IMR-90 (cell line): ENCODE measurements around the gene LIN28A. TPM values are rescaled to one million over a fixed set of nuclear protein-coding genes. Genes with fewer than 3 reads are reported as not detected.

Experiments
- ATAC-seq: fragments of 200-7000 bp; cut with Tn5 transposase; 2 replicates; pipeline ENCODE4 v1.9.1; 2020; ENCODE audit warnings: low read depth, mild to moderate bottlenecking, moderate library complexity
- BruUV-seq: library from RNA; stranded (reverse); fragments of 400-500 nt; replicated peaks from 2 replicates; lab custom pipeline; 2021; lab: Mats Ljungman, UMichigan
- CTCF ChIA-PET: fragments of 300-600 bp; formaldehyde crosslinking; extraction: SDS; loops from one replicate; lab custom pipeline; 2021; ENCODE audit warnings: antibody characterized with exemption; lab: Yijun Ruan, JAX
- POLR2A ChIA-PET: fragments of 300-600 bp; sonication (Branson Sonifier 250); formaldehyde crosslinking; loops from one replicate; lab custom pipeline; 2022; ENCODE audit warnings: antibody characterized with exemption; ENCODE audit not compliant: unreplicated experiment; lab: Charles Lee
- DNase-seq: peaks from one replicate; pipeline ENCODE4 v3.0.0; 2013
- H2AFZ ChIP-seq: replicated peaks from 2 replicates; pipeline ENCODE3; 2013; ENCODE audit warnings: low read length, mild to moderate bottlenecking; ENCODE audit not compliant: poor library complexity
- H2AK5ac ChIP-seq: 2 replicates; pipeline ENCODE4 v1.6.1; 2013; ENCODE audit warnings: low read depth, low read length, inconsistent platforms
- H2AK9ac ChIP-seq: replicated peaks from 2 replicates; pipeline ENCODE3; 2013; ENCODE audit warnings: mild to moderate bottlenecking, low read depth, low read length, moderate library complexity; ENCODE audit not compliant: poor library complexity
- H2BK120ac ChIP-seq: 2 replicates; pipeline ENCODE4 v1.6.1; 2013; ENCODE audit warnings: low read depth, low read length, inconsistent platforms
- H2BK15ac ChIP-seq: 3 replicates; pipeline ENCODE4 v1.6.1; 2013; ENCODE audit warnings: low read depth, low read length, inconsistent platforms
- H2BK20ac ChIP-seq: 2 replicates; pipeline ENCODE4 v1.6.1; 2013; ENCODE audit warnings: low read depth, mild to moderate bottlenecking, inconsistent platforms, low read length, moderate library complexity
- H2BK5ac ChIP-seq: 2 replicates; pipeline ENCODE4 v1.6.1; 2013; ENCODE audit warnings: mild to moderate bottlenecking, low read depth, low read length, inconsistent platforms; ENCODE audit not compliant: poor library complexity, severe bottlenecking
- H3K14ac ChIP-seq: replicated peaks from 2 replicates; pipeline ENCODE4 v1.6.1; 2013; ENCODE audit warnings: low read depth, low read length, inconsistent platforms
- H3K18ac ChIP-seq: 2 replicates; pipeline ENCODE4 v1.6.1; 2013; ENCODE audit warnings: low read depth, low read length, control low read depth
- H3K23ac ChIP-seq: 2 replicates; pipeline ENCODE4 v1.6.1; 2013; ENCODE audit warnings: low read depth, low read length, inconsistent platforms
- H3K27ac ChIP-seq: 2 replicates; pipeline ENCODE4 v1.5.1; 2013; ENCODE audit warnings: mild to moderate bottlenecking, control low read depth, low read length; ENCODE audit not compliant: insufficient read depth
- H3K27me3 ChIP-seq: 2 replicates; pipeline ENCODE4 v1.6.1; 2013; ENCODE audit warnings: low read length; ENCODE audit not compliant: control insufficient read depth, insufficient read depth
- H3K36me3 ChIP-seq: 2 replicates; pipeline ENCODE4 v1.6.1; 2013; ENCODE audit warnings: low read length, mixed read lengths; ENCODE audit not compliant: control insufficient read depth, insufficient read depth
- H3K4ac ChIP-seq: 2 replicates; pipeline ENCODE4 v1.6.1; 2013; ENCODE audit warnings: low read depth, low read length, inconsistent platforms
- H3K4me1 ChIP-seq: 2 replicates; pipeline ENCODE4 v1.6.1; 2013; ENCODE audit warnings: low read length, mixed read lengths; ENCODE audit not compliant: control insufficient read depth, insufficient read depth
- H3K4me2 ChIP-seq: 2 replicates; pipeline ENCODE4 v1.6.1; 2013; ENCODE audit warnings: low read depth, mild to moderate bottlenecking, control low read depth, low read length, moderate library complexity
- H3K4me3 ChIP-seq: 2 replicates; pipeline ENCODE4 v1.5.1; 2013; ENCODE audit warnings: low read depth, mild to moderate bottlenecking, control low read depth, low read length, moderate library complexity; ENCODE audit not compliant: insufficient read depth
- H3K56ac ChIP-seq: 2 replicates; pipeline ENCODE4 v1.6.1; 2013; ENCODE audit warnings: low read length, inconsistent platforms; ENCODE audit not compliant: insufficient read depth; ENCODE audit errors: extremely low read depth
- H3K79me1 ChIP-seq, 2 experiments: 2 replicates each; pipeline ENCODE4 v1.6.1; 2013; ENCODE audit warnings: low read length in 2 of 2, inconsistent platforms in 1 of 2, low read depth in 1 of 2
- H3K9ac ChIP-seq: 2 replicates; pipeline ENCODE4 v1.6.1; 2013; ENCODE audit warnings: low read depth, low read length, control low read depth
- H3K9me1 ChIP-seq: 2 replicates; pipeline ENCODE4 v1.6.1; 2013; ENCODE audit warnings: low read length, inconsistent platforms; ENCODE audit not compliant: insufficient read depth
- H3K9me3 ChIP-seq: 2 replicates; pipeline ENCODE4 v1.6.1; 2013; ENCODE audit warnings: low read length; ENCODE audit not compliant: control insufficient read depth, insufficient read depth
- H4K20me1 ChIP-seq: 2 replicates; pipeline ENCODE4 v1.6.1; 2013; ENCODE audit warnings: low read length, inconsistent platforms; ENCODE audit not compliant: insufficient read depth
- H4K5ac ChIP-seq: 2 replicates; pipeline ENCODE4 v1.6.1; 2013; ENCODE audit warnings: mild to moderate bottlenecking, low read depth, low read length, control low read depth
- H4K8ac ChIP-seq, 2 experiments: 2 replicates each; pipeline ENCODE4 v1.6.1; 2013; ENCODE audit warnings: low read depth in 2 of 2, low read length in 2 of 2, control low read depth in 1 of 2, inconsistent platforms in 1 of 2
- H4K91ac ChIP-seq: 2 replicates; pipeline ENCODE4 v1.6.1; 2013; ENCODE audit warnings: low read depth, low read length, inconsistent platforms; ENCODE audit not compliant: insufficient read depth
- BHLHE40 ChIP-seq: fragments of 150-350 bp; IDR thresholded peaks from 2 replicates; pipeline ENCODE4 v1.6.1; 2016; ENCODE audit warnings: mild to moderate bottlenecking, low read depth, low read length
- CEBPB ChIP-seq: IDR thresholded peaks from 2 replicates; pipeline ENCODE4 v1.6.1; 2012; ENCODE audit warnings: low read depth, low read length, improper control_type of control experiment
- FOS ChIP-seq: fragments of 150-350 bp; IDR thresholded peaks from 2 replicates; pipeline ENCODE4 v1.6.1; 2016; ENCODE audit warnings: low read depth, low read length
- MAZ ChIP-seq: IDR thresholded peaks from 2 replicates; pipeline ENCODE4 v1.6.1; 2012; ENCODE audit warnings: low read depth, mild to moderate bottlenecking, low read length, improper control_type of control experiment, moderate library complexity, borderline replicate concordance
- MXI1 ChIP-seq: IDR thresholded peaks from 2 replicates; pipeline ENCODE4 v1.6.1; 2012; ENCODE audit warnings: low read depth, mild to moderate bottlenecking, low read length, moderate library complexity, borderline replicate concordance
- POLR2A ChIP-seq: IDR thresholded peaks from 2 replicates; pipeline ENCODE4 v1.6.1; 2012; ENCODE audit warnings: mild to moderate bottlenecking, low read depth, low read length
- RAD21 ChIP-seq: IDR thresholded peaks from 2 replicates; pipeline ENCODE4 v1.6.1; 2012; ENCODE audit warnings: low read length, improper control_type of control experiment
- RFX5 ChIP-seq: IDR thresholded peaks from 2 replicates; pipeline ENCODE4 v1.8.0; 2012; ENCODE audit warnings: low read depth, mild to moderate bottlenecking, low read length, moderate library complexity
- SMC3 ChIP-seq: fragments of 150-350 bp; IDR thresholded peaks from 2 replicates; pipeline ENCODE4 v1.6.1; 2016; ENCODE audit warnings: low read depth, mild to moderate bottlenecking, antibody characterized with exemption, low read length, moderate library complexity
- WGBS, 2 experiments: methylation state at CpG; one replicate each; pipeline versions ENCODE4 v1.1.5 to v1.1.7; 2013; ENCODE audit warnings: missing lambda C conversion rate in 2 of 2; ENCODE audit not compliant: insufficient read length in 1 of 2; ENCODE audit errors: extremely low coverage in 2 of 2; 5-methylcytosine and 5-hydroxymethylcytosine counted together
- dilution Hi-C: fragments of 300-500 bp; cut with HindIII; formaldehyde crosslinking; loops from one replicate; pipeline ENCODE4 v1.14.3; 2018; ENCODE audit warnings: low sequenced_read_pairs; ENCODE audit not compliant: unreplicated experiment
- in situ Hi-C: fragments of 300-500 bp; cut with MboI; formaldehyde crosslinking; loops from 3 replicates; pipeline ENCODE4 v1.14.3; 2019; ENCODE audit warnings: low sequenced_read_pairs, inconsistent platforms, mixed read lengths
- intact Hi-C: fragments of 100-400 bp; cut with micrococcal nuclease; formaldehyde crosslinking; loops from 2 replicates; pipeline ENCODE4 v1.10.0; 2022
- polyA plus RNA-seq, 3 experiments: library from polyadenylated mRNA; depleted of rRNA; stranded (reverse); fragments of >200 nt; gene quantifications; 2 replicates each; pipeline ENCODE4 v1.2.3, GENCODE V29; 2012; ENCODE audit warnings: low replicate concordance in 1 of 3
- total RNA-seq: library from RNA; depleted of rRNA; stranded (reverse); fragments of >200 nt; gene quantifications from 2 replicates; pipeline ENCODE4 v1.2.3, GENCODE V29; 2012
- TF ChIP-seq, protein P1 (sequence below): fragments of 150-350 bp; IDR thresholded peaks from 2 replicates; pipeline ENCODE4 v1.6.1; 2017; ENCODE audit warnings: mild to moderate bottlenecking, antibody characterized with exemption, low read length, low read depth
- TF ChIP-seq, protein P2 (sequence below): conservative IDR thresholded peaks from 2 replicates; pipeline ENCODE4 v1.5.1; 2012; ENCODE audit warnings: mild to moderate bottlenecking, low read depth, low read length, improper control_type of control experiment
- TF ChIP-seq, protein P3 (sequence below): fragments of 150-350 bp; IDR thresholded peaks from 2 replicates; pipeline ENCODE4 v1.6.1; 2016; ENCODE audit warnings: low read depth, mild to moderate bottlenecking, low read length, moderate library complexity, borderline replicate concordance

The LIN28A gene
- total and polyA plus RNA-seq, 2 of the 4 experiments (the other 2 are of a cell fraction) = not detected

DNA sequence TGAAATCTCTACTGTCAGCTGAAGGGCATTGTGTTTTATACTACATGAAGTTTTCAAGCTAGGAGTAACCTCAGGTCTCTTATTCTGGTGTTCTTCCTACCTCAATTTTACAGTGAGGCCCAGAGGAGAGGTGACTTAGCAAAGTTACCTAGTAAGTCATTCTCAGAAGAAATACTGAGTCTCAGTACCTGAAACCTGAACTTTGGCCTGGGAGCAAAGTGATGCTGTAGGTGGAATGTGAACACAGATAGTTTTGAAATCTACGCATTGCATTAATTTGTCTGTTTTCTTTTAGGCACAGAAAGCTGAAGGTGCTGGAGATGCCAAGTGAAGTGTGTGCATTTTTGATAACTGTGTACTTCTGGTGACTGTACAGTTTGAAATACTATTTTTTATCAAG, 64.2 kb downstream of the LIN28A start (continued):
- TF ChIP-seq, protein P1, sequence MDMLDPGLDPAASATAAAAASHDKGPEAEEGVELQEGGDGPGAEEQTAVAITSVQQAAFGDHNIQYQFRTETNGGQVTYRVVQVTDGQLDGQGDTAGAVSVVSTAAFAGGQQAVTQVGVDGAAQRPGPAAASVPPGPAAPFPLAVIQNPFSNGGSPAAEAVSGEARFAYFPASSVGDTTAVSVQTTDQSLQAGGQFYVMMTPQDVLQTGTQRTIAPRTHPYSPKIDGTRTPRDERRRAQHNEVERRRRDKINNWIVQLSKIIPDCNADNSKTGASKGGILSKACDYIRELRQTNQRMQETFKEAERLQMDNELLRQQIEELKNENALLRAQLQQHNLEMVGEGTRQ = no peak
- TF ChIP-seq CEBPB = no peak
- no peak for TF ChIP-seq BHLHE40
- no peak for TF ChIP-seq MXI1
- TF ChIP-seq MAZ = no peak
- no peak for TF ChIP-seq RAD21

DNA sequence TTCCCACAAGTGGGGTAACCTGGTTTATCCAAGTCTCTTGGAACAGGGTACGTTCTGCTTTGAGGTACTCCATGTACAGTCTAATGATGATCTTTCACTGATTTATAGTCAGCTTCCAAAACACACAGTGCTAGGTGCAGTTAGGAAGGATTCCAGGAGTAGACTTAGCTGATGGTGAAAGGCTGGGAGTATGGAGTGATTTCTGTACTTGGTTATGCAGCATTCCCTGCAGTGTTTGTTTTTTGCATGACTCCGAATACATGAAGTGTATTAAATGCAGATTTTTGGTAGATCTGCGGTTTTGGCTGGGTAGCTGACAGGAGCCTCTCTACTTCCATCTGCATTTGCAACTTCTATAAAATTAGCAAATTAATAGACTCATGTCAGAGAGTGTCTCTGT, 65.4 kb downstream of the LIN28A start:
- ChIA-PET POLR2A (no interaction called here), CTCF (no interaction called here)
- Histone ChIP-seq H2BK5ac (no peak overlapping the region), H2AK9ac (no peak overlapping the region), H2AFZ (no peak overlapping the region), H3K4me3 (no peak overlapping the region), H3K18ac (no peak overlapping the region), H3K27me3 (no peaks in the 10 kb centered on the region), H4K91ac (no peak overlapping the region), H2AK5ac (no peak overlapping the region; the same call in 1 of the 2 replicates), H3K9ac (no peak overlapping the region), H2BK15ac (no peak overlapping the region), H4K5ac (no peak overlapping the region), H4K20me1 (peaks cover 32% of the 10 kb centered on the region), H3K4me1 (peaks cover 7% of the 10 kb centered on the region), H2BK20ac (no peak overlapping the region), H2BK120ac (no peak overlapping the region), H3K79me1 (peaks cover 15 to 47% of the 10 kb centered on the region in 2 experiments), H3K9me3 (no peaks in the 10 kb centered on the region), H3K56ac (no peak overlapping the region), H3K14ac (no peak overlapping the region), H3K27ac (no peak overlapping the region), H3K23ac (no peak overlapping the region), H3K36me3 (peaks cover 20% of the 10 kb centered on the region), H3K9me1 (peaks cover 8% of the 10 kb centered on the region), H3K4me2 (no peak overlapping the region), H4K8ac (no peak overlapping the region), H3K4ac (no peak overlapping the region)
- WGBS, 2 experiments = no CpG with 5 or more reads among the region's 3 CpGs
- in situ Hi-C loops (no loop called here), dilution Hi-C loops (no loop called here), intact Hi-C loops (no loop called here)
- ATAC-seq (no peak), DNase-seq (no peak)
- BruUV-seq = no TSS peak
- TF ChIP-seq, protein P2, sequence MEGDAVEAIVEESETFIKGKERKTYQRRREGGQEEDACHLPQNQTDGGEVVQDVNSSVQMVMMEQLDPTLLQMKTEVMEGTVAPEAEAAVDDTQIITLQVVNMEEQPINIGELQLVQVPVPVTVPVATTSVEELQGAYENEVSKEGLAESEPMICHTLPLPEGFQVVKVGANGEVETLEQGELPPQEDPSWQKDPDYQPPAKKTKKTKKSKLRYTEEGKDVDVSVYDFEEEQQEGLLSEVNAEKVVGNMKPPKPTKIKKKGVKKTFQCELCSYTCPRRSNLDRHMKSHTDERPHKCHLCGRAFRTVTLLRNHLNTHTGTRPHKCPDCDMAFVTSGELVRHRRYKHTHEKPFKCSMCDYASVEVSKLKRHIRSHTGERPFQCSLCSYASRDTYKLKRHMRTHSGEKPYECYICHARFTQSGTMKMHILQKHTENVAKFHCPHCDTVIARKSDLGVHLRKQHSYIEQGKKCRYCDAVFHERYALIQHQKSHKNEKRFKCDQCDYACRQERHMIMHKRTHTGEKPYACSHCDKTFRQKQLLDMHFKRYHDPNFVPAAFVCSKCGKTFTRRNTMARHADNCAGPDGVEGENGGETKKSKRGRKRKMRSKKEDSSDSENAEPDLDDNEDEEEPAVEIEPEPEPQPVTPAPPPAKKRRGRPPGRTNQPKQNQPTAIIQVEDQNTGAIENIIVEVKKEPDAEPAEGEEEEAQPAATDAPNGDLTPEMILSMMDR = no peak
- TF ChIP-seq POLR2A (no peak), FOS (no peak), RAD21 (no peak), BHLHE40 (no peak), RFX5 (no peak), MAZ (no peak), SMC3 (no peak), CEBPB (no peak), MXI1 (no peak)
- TF ChIP-seq, protein P1 = no peak
- TF ChIP-seq, protein P3, sequence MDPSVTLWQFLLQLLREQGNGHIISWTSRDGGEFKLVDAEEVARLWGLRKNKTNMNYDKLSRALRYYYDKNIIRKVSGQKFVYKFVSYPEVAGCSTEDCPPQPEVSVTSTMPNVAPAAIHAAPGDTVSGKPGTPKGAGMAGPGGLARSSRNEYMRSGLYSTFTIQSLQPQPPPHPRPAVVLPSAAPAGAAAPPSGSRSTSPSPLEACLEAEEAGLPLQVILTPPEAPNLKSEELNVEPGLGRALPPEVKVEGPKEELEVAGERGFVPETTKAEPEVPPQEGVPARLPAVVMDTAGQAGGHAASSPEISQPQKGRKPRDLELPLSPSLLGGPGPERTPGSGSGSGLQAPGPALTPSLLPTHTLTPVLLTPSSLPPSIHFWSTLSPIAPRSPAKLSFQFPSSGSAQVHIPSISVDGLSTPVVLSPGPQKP = no peak
